Gastrocnemius medialis (tissue), 4 donors: ENCODE data around the gene CD47. TPM values are rescaled to one million over a fixed set of nuclear protein-coding genes. Genes with fewer than 3 reads are reported as not detected.

Source experiments
- ATAC-seq, 2 donors: fragments of 150-250 bp; one replicate each; pipeline ENCODE4 v1.9.1; 2016
- DNase-seq, 2 donors: peaks; one replicate each; pipeline ENCODE4 v3.0.0-alpha.2; 2019
- H3K27ac ChIP-seq, 4 donors: fragments of 200-600 bp; sonication (generic); 1 replicate in 1 of 4; 2 replicates in 3 of 4; pipeline ENCODE4 v1.5.1; 2016 to 2018; ENCODE audit warnings: mild to moderate bottlenecking in 2 of 4, moderate library complexity in 1 of 4
- H3K27me3 ChIP-seq, 3 donors: fragments of 200-600 bp; sonication (generic) in 2 of 3; 1 replicate in 1 of 3; 2 replicates in 2 of 3; pipeline versions ENCODE4 v1.5.1 to v1.6.0; 2016 to 2019; ENCODE audit warnings: mild to moderate bottlenecking in 1 of 3, moderate library complexity in 1 of 3
- H3K36me3 ChIP-seq, 2 donors: fragments of 200-600 bp; sonication (generic) in 1 of 2; one replicate each; pipeline ENCODE4 v1.5.1; 2017 to 2018
- H3K4me1 ChIP-seq, 2 donors: fragments of 200-600 bp; sonication (generic) in 1 of 2; one replicate each; pipeline ENCODE4 v1.5.1; 2016 to 2017; ENCODE audit warnings: mild to moderate bottlenecking in 2 of 2
- H3K4me3 ChIP-seq, 4 donors: fragments of 200-600 bp; sonication (generic) in 3 of 4; 1 replicate in 1 of 4; 2 replicates in 3 of 4; pipeline ENCODE4 v1.5.1; 2016 to 2019; ENCODE audit warnings: mild to moderate bottlenecking in 2 of 4
- H3K9me3 ChIP-seq, 3 donors: fragments of 200-600 bp; sonication (generic) in 2 of 3; 1 replicate in 1 of 3; 2 replicates in 2 of 3; pipeline ENCODE4 v1.5.1; 2016 to 2019
- POLR2A ChIP-seq, 2 donors: fragments of 450-650 bp; IDR thresholded peaks; one replicate each; pipeline ENCODE4 v1.6.1; 2017; ENCODE audit warnings: antibody characterized with exemption in 2 of 2, mild to moderate bottlenecking in 2 of 2, moderate library complexity in 2 of 2
- in situ Hi-C, 4 donors: fragments of 200-750 bp; cut with MboI; loops; one replicate each; pipeline versions ENCODE4 v1.15.0 to v1.8.0; 2017; ENCODE audit warnings: low sequenced_read_pairs in 4 of 4
- intact Hi-C: fragments of 100-400 bp; cut with DNase I; formaldehyde crosslinking; loops from one replicate; pipeline ENCODE4 v1.15.1; 2023; ENCODE audit warnings: low total_unique reads
- total RNA-seq, 4 donors: library from RNA; depleted of rRNA; stranded (reverse); fragments of >200 nt; gene quantifications; one replicate each; pipeline versions ENCODE4 v1.1.0 to v1.2.3, GENCODE V29; 2016
- TF ChIP-seq, protein P1 (sequence below), 5 experiments: fragments of 450-650 bp in 3 of 5; fragments of 200-600 bp in 2 of 5; sonication (generic) in 2 of 5; IDR thresholded peaks in 4 of 5; conservative IDR thresholded peaks in 1 of 5; 1 replicate in 4 of 5; 2 replicates in 1 of 5; pipeline ENCODE4 v1.5.1; 2016 to 2019; ENCODE audit warnings: antibody characterized with exemption in 5 of 5, mild to moderate bottlenecking in 3 of 5, moderate library complexity in 3 of 5

The CD47 gene
- total RNA-seq, 4 donors from 2014 or later, result 14.5 to 30.3 (median 22.4) TPM

DNA sequence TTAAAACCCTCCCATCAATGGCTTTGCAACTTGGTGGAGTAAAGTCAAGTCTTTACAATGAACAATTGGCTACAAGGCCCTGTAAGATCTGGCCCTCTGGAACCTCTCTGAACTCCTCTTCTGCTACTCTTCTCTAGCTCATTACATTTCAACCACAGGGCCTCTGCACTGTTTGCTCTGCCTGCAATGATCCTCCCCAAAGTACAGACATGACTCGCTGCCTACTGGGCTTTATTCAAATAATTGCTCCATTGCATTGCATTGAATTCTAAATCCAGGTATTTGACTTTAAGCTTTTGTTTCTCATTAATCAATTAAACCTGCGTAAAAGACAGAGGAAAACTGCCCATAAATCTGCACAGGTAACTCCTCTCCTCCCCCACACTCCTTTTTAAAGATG lies 96.7 kb downstream of the CD47 start:
- in situ Hi-C loops, result no loop called here

GRCh38 chr3:107993771-107994170 lies 97.1 kb downstream of the CD47 start:
- Histone ChIP-seq H3K9me3 (no peaks in the 10 kb centered on the region), H3K4me3 (no peak overlapping the region), H3K27me3 (no peaks in the 10 kb centered on the region), H3K36me3 (no peaks in the 10 kb centered on the region), H3K4me1 (no peaks in the 10 kb centered on the region), H3K27ac (no peak overlapping the region)
- DNase-seq, result no peak
- intact Hi-C loops, result no loop called here
- no peak for ATAC-seq
- in situ Hi-C loops, result no loop called here
- TF ChIP-seq, protein P1, sequence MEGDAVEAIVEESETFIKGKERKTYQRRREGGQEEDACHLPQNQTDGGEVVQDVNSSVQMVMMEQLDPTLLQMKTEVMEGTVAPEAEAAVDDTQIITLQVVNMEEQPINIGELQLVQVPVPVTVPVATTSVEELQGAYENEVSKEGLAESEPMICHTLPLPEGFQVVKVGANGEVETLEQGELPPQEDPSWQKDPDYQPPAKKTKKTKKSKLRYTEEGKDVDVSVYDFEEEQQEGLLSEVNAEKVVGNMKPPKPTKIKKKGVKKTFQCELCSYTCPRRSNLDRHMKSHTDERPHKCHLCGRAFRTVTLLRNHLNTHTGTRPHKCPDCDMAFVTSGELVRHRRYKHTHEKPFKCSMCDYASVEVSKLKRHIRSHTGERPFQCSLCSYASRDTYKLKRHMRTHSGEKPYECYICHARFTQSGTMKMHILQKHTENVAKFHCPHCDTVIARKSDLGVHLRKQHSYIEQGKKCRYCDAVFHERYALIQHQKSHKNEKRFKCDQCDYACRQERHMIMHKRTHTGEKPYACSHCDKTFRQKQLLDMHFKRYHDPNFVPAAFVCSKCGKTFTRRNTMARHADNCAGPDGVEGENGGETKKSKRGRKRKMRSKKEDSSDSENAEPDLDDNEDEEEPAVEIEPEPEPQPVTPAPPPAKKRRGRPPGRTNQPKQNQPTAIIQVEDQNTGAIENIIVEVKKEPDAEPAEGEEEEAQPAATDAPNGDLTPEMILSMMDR (IDR thresholded peaks at IDR 0.05 in 4 of 5, conservative IDR thresholded peaks at IDR 0.05 in 1 of 5), result no peak
- TF ChIP-seq POLR2A (IDR thresholded peaks at IDR 0.05), result no peak

More for the DNA sequence above, 96.7 kb downstream of the CD47 start:
- TF ChIP-seq POLR2A (IDR thresholded peaks at IDR 0.05), result no peak
- TF ChIP-seq, protein P1 (IDR thresholded peaks at IDR 0.05 in 4 of 5, conservative IDR thresholded peaks at IDR 0.05 in 1 of 5), result no peak
- Histone ChIP-seq H3K4me1 (no peaks in the 10 kb centered on the region), H3K27me3 (no peaks in the 10 kb centered on the region), H3K9me3 (no peaks in the 10 kb centered on the region), H3K4me3 (no peak overlapping the region), H3K27ac (no peak overlapping the region), H3K36me3 (no peaks in the 10 kb centered on the region)
- no peak for ATAC-seq
- DNase-seq, result no peak
- intact Hi-C loops, result no loop called here

Other genes with a start within 250 kb of the CD47 start
- gene IFT57, start 131.4 kb upstream of the CD47 start, total RNA-seq, result 10 to 100 TPM in 2 of 4 donors, 1 to 10 TPM in 2; 7.2 to 18.5 (median 10.7) TPM
- gene HHLA2, start 205.5 kb upstream of the CD47 start, total RNA-seq, result under 1 TPM in 1 of 4 donors, not detected in 3; 0.49 TPM